HG03135 (cell line): ENCODE data around the gene MUC5B.

Experiments
- ATAC-seq: cut with Tn5 transposase; IDR thresholded peaks from one replicate; pipeline ENCODE4 v1.9.1; 2021; ENCODE audit warnings: mild to moderate bottlenecking, moderate library complexity; ENCODE audit not compliant: unreplicated experiment

Gene MUC5B

DNA sequence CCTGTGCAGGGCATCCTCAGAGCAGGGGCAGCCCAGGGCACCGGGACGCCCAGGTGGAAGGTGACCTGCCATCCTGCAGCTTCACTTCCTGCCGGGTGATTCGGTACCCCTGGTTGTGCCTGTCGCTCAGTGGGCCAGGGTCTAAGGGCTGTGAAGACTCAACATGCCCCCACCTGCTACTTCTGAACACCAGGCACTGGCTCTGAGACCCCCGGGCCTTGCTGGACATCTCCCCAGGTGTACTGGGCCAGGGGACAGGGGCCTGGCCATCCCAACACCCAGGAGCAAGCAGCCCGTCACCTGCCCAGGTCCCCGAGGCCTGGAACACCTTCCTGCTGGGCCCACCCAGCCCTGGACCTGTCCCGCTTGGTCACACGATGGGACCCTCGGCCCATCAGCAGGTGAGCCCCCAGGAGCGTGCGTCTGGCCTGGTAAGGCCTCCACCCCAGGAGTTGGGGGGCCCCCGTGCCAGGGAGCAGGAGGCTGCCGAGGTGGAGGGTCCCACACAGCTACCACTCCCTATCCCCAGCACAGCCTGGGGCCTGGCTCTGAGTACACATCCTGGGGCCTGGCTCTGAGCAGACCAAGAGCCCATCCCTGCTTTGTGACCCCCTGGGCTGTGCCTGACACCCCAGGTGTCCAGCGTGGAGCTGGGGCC, 3.9 kb upstream of the MUC5B start:
- ATAC-seq: no peak

DNA sequence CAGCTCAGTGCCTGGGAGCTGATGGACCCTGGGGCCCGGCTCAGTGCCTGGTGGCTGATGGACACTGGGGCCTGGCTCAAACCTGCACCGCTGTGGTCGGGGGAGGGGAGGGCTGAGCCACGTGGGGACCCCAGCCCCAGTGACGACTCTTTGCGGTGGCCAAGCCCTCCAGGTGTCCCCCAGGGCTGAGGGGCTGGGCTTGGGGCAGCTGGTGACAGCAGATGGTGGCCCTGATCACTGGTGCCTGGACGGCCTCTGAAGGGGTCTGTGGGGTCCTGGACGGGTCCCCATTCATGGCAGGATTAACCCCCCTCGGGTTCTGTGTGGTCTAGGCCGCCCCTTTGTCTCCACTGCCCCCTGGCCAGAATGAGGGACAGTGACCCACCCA, 3.4 kb upstream of the MUC5B start:
- no peak for ATAC-seq

DNA sequence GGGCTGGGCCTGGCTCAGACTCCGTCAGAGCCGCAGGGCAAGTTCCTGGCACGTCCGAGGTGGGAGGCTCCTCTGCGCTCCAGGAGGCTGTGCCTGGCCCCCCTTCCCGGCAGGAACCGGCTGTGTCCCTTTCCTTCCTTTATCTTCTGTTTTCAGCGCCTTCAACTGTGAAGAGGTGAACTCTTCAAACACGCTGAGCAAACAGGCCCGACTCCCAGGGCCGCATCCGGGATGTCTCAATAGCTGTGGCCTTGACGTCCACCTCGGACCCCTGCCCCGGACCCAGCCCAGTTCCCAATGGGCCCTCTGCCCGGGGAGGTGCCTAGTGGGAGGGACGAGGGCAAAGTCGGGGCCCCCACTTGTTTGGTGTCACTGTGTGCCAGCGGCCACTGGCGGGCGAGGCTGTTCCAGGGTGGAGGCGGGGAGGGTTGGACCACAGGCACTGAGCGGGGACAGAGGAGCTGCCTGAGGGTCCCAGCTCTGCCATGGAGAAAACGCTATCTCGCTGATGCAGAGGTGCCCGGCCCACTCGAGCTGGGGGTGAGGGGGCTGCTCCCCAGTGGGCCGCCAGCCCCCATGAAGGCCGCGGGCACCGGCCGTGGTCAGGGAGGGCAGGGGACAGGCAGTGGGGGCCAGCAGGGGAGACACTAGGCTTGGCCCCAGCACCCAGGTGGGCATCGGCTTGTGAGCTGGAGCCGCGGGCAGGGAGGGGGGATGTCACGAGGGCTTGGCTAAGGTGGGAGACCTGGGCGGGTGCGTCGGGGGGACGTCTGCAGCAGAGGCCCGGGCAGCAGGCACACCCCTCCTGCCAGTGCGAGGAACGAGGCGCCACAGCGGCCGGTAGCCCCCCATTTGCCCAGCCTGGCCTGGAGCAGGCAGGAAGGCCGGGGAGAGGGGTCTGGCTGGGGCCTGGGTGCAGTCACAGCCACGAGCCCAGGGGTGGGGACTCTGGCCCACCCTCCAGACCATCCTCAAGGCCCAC, 2.7 kb upstream of the MUC5B start:
- ATAC-seq: no peak

DNA sequence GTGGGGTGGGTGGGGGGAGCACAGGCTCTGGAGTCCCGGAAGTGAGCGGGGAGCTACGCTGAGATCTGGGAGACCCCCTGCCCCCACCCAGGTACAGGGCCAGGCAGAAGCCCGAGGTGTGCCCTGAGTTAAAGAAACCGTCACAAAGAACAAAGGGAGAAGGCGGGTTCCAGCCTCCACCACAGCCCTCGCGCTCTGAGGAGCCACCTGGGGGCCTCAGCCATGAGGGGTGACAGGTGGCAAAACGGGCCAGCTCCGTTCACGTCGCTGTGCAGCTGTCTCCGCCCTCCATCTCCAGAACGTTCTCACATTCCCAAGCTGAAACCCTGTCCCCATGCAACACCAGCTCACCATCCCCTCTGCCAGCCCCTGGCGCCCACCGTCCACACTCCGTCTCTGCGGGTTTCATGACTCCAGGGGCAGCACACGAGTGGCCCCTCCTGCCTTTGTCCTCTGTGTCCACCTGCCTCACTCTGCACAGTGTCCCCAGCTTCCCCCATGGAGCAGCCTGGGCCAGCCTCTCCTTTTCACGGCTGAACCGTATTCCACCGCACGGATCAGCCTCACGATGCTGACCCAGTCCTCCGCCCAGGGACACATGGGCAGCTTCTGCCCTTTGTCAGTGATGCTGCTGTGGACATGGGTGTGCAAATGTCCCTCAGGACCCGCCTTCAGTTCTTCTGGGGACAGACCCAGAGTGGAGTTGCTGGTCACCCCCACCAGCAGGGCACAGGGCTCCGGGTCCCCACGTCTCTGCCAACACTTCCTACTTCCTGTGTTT, 1.7 kb upstream of the MUC5B start:
- no peak for ATAC-seq

DNA sequence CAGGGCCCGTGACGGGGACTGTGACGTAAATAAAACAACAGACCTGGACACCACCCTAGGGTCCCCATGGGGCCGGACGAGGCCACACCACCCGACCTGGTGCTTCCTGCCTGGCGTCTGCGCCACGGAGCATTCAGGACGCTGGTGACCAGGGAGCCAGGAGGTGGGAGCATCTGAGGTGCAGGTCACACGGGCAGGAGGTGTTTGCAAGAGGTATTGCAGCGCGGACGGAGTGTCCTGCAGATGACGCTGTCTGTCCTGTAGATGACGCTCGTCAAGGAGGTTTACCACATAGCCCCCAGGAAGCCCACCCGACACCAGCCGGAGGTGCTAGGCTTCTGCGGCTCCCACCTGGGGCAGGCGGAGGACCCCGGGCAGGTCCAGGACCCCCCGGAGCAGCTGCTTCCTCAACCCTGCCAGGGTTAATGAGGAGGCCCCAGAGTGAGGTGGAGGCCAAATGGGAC, 986 bp upstream of the MUC5B start:
- no peak for ATAC-seq

DNA sequence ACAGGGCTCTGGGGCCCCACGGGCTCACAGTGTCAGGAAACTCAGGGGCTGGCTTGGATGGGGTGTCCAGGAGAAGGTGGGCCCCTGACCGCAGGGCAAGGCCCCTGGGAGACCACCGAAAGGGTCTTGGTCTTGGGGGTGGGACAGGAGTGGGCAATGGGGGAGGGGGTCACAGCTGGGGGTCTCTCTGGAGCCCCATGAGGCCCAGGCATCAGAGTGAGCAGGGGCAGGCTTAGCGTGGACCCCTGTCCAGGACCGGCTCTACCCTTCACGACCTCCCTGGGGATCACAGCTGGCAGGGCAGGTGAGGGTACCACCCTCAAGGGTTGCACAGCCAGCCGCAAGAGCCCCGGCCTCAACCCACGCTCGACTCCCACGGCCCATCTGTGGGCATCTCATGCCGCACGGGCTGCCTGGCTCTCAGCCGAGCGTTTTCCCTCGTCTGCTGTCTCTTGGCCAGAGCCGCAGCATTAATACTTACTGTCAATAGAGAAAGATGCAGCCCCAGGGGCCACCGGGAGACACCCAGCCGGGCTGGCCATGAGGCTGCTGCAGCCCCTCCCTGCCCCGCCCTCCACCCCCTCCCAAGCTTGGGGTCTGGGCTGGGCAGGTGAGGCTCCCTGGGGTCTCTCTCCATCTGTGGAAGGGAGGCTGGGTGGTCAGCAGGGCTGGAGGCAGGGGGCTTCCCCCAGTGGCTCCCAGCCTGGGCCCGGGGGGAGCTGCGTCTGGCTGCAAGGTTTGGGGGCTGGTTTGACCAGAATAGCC, 662 bp downstream of the MUC5B start:
- ATAC-seq: no peak

DNA sequence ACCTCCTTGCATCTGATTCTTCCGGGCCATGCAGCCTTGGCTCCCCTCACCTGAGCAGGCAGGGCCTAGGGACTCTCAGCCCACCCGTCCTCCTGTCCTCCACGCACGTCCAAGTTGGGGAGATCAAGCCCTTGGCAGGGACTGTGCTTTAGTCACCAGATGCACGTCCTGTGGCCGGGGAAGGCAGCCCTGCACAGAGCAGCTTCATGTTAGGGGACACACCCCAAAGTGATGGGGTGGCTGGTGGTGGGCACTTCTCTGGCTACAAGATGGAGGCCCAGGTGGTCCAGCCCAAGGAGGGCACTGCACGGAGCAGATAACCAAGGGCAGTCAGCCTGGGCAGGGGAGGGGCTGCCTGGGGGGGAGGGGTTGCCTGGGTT, 1.2 kb downstream of the MUC5B start:
- ATAC-seq: no peak

DNA sequence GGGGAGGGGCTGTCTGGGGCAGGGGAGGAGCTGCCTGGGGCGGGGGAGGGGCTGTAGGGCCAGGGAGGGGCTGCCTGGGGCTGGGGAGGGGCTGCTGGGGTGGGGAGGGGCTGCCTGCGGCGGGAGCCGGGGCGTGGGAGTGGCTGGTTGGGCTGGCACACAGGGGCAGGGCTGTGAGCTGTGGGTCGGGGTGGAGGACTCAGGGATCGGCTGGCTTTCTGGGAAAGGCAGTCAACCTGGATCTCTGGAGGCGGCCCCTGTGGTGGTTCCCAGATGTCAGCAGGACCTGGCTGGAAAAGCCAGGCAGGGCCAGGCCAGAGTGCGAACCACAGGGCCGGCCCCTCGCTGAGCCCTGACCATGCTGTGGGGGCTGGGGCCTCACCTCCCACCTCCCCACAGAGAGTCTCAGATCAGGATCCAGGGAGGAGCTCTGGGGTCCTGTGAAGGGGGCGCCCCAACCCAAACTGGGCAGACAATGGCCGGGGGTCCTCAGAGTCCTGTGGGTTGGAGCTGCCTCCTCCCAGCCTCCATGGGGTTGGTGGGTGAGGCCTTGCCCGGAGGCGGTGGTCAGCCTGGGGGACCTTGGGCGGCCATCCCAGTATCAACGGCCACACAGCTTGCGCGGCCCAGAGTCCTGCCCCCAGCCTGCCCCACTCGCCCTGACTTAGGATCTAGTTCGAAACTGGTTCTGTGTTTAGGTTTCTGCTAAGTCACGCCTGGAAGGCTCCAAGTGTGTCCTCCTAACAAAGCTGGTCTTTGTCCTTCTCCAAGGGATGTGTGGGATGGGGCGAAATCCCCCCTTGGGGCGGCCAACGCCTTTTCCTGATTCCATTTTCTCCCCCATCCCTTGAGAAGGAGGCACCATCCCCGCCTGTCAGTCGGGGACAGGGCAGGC, 1.9 kb downstream of the MUC5B start:
- no peak for ATAC-seq

DNA sequence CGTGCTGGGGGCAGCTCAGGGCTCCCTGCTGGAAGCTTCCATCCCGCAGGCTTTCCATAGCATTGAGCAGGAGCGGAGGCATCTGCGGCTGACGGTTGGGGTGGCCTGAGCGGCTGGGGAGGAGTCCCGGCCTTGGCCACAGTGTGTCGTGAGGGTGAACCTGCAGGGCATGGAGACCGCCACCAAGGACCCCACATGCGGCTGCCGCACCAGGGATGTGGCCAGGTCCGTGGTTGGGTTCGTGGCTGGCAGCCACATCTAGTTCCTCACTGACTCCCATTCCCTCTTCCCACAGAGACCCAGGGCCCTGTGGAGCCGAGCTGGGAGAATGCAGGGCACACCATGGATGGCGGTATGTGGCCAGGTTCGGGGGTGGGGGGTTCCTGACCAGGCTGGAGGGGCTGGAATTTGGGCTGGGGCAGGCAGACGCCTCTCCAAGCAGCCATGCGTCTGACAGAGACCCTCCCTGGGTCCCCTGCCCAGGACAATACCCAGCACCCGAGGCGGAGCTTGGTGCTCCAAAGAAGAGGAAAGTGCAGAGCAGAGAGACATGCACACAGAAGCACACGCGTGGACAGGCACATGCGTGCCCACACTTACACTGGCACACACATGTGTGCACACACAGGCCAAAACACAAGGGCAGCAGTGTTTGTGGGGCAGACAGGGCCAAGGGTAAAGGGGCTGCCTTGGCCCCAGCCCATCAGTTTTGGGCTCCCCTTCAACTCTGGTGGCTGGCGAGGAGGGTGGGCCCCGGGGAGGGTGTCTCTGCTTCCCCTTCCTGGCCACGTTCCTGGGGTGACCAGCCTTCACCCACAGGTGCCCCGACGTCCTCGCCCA, 2.7 kb downstream of the MUC5B start:
- ATAC-seq: no peak

DNA sequence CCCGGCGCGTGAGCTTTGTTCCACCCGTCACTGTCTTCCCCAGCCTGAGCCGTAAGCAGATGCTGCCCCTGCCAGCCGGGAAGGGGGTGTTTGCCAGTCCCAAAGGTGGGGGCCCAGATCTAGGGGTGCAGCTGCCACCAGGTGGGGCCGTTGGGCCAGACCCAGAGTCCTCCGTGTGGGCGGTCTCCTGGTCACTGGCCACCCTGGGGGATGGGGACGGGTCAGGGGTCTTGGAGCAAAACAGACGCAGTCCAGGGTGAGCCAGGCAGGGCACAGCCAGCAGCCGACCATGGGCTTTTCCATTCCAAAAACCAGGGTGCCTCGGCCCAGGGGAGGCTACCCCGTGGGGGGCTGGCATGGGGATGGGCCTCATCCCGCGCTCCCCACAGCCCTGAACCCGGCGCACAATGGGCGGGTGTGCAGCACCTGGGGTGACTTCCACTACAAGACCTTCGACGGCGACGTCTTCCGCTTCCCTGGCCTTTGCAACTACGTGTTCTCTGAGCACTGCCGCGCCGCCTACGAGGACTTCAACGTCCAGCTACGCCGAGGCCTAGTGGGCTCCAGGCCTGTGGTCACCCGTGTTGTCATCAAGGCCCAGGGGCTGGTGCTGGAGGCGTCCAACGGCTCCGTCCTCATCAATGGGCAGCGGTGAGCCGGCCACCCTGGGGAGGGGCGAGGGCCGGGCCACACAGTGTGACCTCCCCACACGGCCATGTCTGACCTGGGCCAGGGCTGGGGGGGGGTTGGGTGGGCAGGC, 3.5 kb downstream of the MUC5B start:
- no peak for ATAC-seq

DNA sequence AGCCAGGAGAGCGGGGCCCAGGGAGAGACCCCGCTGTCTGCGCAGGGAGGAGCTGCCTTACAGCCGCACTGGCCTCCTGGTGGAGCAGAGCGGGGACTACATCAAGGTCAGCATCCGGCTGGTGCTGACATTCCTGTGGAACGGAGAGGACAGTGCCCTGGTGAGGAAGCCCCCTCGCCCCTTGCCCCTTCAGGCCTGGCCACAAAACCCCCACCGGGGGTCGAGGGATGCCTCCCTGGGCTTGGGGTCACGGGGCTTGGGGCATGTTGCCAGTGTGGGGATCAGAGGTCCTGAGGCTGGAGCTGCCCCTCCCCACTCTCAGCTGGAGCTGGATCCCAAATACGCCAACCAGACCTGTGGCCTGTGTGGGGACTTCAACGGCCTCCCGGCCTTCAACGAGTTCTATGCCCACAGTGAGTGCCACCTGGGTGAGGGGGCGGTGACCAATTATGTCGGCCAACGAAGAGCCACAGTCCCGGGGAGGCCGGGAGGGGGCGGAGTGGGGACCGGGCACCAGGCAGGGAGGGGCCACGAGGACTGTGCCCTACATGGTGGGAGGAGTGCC, 4.2 kb downstream of the MUC5B start:
- no peak for ATAC-seq

DNA sequence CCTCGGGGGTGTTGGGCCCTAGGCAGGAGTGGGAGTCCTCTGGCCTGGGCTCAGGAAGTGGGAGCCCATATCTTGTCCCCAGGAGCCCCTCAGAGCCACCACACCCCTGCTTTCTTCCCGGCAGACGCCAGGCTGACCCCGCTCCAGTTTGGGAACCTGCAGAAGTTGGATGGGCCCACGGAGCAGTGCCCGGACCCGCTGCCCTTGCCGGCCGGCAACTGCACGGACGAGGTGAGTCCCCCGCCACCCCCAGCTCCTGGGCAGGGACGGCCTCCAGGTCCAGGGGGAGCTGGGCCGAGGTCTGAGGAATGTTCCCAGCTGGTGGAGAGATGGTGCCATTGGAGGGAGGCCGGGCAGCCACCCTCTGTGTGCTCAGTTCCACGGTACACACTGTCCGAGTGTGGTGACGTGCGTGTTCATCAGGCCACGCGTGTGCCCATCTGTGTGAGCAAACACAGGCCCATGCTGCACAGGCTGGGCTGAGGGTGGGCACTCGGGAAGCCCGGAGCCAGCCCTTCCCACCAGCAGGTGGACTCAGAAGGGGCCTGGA, 4.8 kb downstream of the MUC5B start:
- no peak for ATAC-seq

DNA sequence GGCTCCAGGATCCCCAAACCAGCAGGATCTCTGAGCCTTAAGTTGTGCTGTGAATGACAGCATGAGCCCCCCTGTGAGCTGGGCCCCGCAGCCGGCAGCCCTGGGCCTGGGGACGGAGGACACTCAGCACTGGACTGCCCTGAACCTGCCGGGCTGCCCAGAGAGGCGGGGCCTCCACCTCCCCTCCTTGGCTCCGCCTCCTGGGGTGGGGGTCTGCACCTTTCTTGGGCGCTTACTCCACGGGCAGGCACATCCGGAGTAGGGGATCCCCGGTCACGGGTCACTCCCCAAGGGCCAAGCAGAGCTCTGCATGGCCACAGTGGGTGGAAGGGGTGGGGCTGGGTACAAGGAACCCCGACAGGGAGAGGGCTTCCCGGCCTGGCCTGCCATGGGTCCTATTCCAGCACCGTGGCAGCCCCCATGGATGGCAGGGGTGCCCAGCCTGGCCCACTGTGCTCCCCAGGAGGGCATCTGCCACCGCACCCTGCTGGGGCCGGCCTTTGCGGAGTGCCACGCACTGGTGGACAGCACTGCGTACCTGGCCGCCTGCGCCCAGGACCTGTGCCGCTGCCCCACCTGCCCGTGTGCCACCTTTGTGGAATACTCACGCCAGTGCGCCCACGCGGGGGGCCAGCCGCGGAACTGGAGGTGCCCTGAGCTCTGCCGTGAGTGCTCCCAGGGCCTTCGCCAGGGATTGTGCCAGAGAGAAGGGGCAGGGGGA, 5.4 kb downstream of the MUC5B start:
- no peak for ATAC-seq

DNA sequence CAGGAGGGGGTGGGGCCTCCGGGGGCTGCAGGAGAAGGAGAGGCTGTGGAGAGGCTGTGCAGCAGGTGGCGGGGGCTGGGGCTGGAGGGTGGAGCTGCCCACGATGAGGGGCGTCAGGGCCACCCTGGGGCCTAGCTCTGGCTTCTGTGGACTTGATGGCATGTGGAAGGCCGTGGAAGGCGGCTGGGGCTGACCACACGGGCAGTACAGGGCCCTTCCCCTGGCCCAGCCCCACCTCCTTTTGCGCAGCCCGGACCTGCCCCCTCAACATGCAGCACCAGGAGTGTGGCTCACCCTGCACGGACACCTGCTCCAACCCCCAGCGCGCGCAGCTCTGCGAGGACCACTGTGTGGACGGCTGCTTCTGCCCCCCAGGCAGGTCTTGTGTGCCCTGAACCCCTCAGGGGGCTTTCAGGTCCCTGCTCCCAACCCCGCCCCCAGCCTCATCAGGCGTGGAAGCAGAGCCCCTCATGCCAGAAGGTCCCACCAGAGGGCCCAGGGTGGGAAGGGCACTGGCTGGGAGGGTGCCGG, 6.1 kb downstream of the MUC5B start:
- ATAC-seq: no peak

DNA sequence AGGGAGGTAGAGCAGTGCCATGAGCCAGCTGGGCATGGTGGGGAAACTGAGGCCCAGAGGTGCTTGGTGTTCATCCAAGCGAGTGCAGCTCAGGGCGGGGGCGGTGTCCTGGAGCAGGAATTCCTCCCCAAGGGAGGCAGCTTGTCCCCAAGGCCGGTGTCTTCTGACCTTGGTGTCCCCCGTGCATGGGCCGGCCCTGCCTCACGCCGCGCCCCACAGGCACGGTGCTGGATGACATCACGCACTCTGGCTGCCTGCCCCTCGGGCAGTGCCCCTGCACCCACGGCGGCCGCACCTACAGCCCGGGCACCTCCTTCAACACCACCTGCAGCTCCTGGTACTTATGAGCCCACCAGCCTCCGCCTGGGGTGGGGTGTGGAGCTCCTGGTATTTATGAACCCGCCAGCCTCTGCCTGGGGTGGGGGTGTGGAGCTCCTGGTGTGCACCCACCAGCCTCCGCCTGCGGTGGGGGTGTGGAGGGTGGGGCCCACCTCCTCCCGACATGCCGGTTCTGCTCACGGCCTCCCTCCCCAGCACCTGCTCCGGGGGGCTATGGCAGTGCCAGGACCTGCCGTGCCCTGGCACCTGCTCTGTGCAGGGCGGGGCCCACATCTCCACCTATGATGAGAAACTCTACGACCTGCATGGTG, 6.7 kb downstream of the MUC5B start:
- no peak for ATAC-seq

DNA sequence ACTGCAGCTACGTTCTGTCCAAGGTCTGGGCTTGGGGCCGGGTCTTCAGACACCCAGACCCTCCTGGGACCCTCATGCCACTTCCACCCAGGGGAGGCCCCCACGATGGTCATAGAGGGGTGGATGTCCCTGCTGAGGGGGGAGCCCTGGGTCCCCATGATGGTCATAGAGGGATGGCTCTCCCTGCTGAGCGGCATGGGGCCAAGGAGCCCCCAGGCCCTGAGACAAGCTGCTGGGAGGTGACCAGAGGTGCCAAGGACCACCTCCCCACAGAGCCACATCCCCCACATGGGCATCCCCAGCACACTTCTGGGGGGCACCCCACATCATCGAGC, 7.2 kb downstream of the MUC5B start:
- ATAC-seq: no peak
